ENCODE data around the gene ARSG. TPM values are rescaled to one million over a fixed set of nuclear protein-coding genes. Genes with fewer than 3 reads are reported as not detected.
A peak's percentile ranks its signal among the peaks of the same experiment; 100 is the strongest.

Gene ARSG
- total RNA-seq, 1 donor from 2014 or later: 8.7 TPM

DNA sequence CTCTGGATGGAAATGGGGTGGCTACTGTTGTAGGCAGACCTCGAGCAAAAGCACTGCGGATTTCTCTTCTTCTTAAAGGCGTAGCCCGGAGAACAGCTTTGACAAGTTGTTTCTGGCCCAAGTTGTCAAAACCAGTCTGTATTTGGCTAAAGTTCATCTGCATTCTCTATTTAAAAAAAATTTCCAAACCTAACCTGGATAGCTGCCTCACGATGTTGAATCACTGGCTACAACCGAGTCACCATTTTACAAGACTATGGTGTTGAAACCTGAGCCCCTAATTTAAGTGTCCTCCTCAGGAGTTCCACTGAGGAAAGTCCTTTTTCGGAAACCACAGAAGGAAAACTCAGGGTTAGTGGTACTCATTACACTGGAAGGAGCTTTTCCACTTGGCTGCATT lies 1.8 kb upstream of the ARSG start:
- no peak overlapping the region for H3K27ac Mint-ChIP-seq (ENCODE audit: unreplicated experiment)
- no peaks in the 10 kb centered on the region for H3K9me3 Mint-ChIP-seq (ENCODE audit: unreplicated experiment)
- H3K36me3 Mint-ChIP-seq (ENCODE audit: unreplicated experiment): peaks cover 2% of the 10 kb centered on the region
- peak overlapping the region; percentile 81 for H3K4me3 Mint-ChIP-seq (ENCODE audit: unreplicated experiment)
- peaks cover 19% of the 10 kb centered on the region for H3K27me3 Mint-ChIP-seq (ENCODE audit: unreplicated experiment)
- DNase-seq (ENCODE audit: extremely low spot score, unreplicated experiment): no peak
- TF ChIP-seq CTCF (IDR thresholded peaks at IDR 0.05): no peak
- peaks cover 13% of the 10 kb centered on the region for H3K4me1 Mint-ChIP-seq (ENCODE audit: unreplicated experiment)

- H3K4me1 Mint-ChIP-seq (ENCODE audit: unreplicated experiment): peaks cover 13% of the 10 kb centered on the region
- peaks cover 19% of the 10 kb centered on the region for H3K27me3 Mint-ChIP-seq (ENCODE audit: unreplicated experiment)
- H3K36me3 Mint-ChIP-seq (ENCODE audit: unreplicated experiment): peaks cover 2% of the 10 kb centered on the region
- no peak for TF ChIP-seq CTCF (IDR thresholded peaks at IDR 0.05)
- no peak for DNase-seq (ENCODE audit: extremely low spot score, unreplicated experiment)
- H3K9me3 Mint-ChIP-seq (ENCODE audit: unreplicated experiment): no peaks in the 10 kb centered on the region
- H3K27ac Mint-ChIP-seq (ENCODE audit: unreplicated experiment): no peak overlapping the region
- peak overlapping the region; percentile 81 for H3K4me3 Mint-ChIP-seq (ENCODE audit: unreplicated experiment)
Observed at GRCh38 chr17:68289936-68290267, 1.4 kb upstream of the ARSG start.

GRCh38 chr17:68290268-68290954 lies 884 bp upstream of the ARSG start:
- H3K4me3 Mint-ChIP-seq (ENCODE audit: unreplicated experiment): peak overlapping the region; percentile 81
- H3K27ac Mint-ChIP-seq (ENCODE audit: unreplicated experiment): peak overlapping the region; percentile 77
- H3K36me3 Mint-ChIP-seq (ENCODE audit: unreplicated experiment): peaks cover 2% of the 10 kb centered on the region
- no peak for DNase-seq (ENCODE audit: extremely low spot score, unreplicated experiment)
- TF ChIP-seq CTCF (IDR thresholded peaks at IDR 0.05): no peak
- H3K27me3 Mint-ChIP-seq (ENCODE audit: unreplicated experiment): peaks cover 19% of the 10 kb centered on the region
- H3K9me3 Mint-ChIP-seq (ENCODE audit: unreplicated experiment): no peaks in the 10 kb centered on the region
- H3K4me1 Mint-ChIP-seq (ENCODE audit: unreplicated experiment): peaks cover 13% of the 10 kb centered on the region

- peak overlapping the region; percentile 70 for H3K4me3 Mint-ChIP-seq (ENCODE audit: unreplicated experiment)
- peak overlapping the region; percentile 62 for H3K27ac Mint-ChIP-seq (ENCODE audit: unreplicated experiment)
- DNase-seq (ENCODE audit: extremely low spot score, unreplicated experiment): peak; percentile 89
- H3K27me3 Mint-ChIP-seq (ENCODE audit: unreplicated experiment): peaks cover 22% of the 10 kb centered on the region
- peak; percentile 36 for TF ChIP-seq CTCF (IDR thresholded peaks at IDR 0.05)
- H3K4me1 Mint-ChIP-seq (ENCODE audit: unreplicated experiment): peaks cover 13% of the 10 kb centered on the region
- H3K9me3 Mint-ChIP-seq (ENCODE audit: unreplicated experiment): no peaks in the 10 kb centered on the region
- peaks cover 2% of the 10 kb centered on the region for H3K36me3 Mint-ChIP-seq (ENCODE audit: unreplicated experiment)
Observed at GRCh38 chr17:68291836-68292688, 767 bp downstream of the ARSG start.

DNA sequence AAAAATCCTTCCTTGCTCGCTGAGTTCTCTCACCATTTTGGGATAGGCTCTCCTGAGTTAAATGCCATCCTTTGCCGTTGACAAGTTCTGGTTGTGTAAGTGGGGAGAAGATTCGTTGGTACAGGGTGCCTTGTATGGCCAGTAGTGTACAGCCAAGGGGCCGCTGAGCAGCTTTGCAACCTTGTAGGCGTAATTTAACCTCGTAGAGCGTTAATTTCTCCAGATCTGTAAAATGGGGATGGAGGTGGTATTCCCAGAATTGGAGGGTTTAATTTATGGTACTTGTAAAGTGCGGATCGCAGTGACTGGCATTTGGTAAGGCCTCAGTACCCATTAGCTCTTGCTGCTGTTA lies 1.4 kb downstream of the ARSG start:
- peaks cover 13% of the 10 kb centered on the region for H3K4me1 Mint-ChIP-seq (ENCODE audit: unreplicated experiment)
- peaks cover 22% of the 10 kb centered on the region for H3K27me3 Mint-ChIP-seq (ENCODE audit: unreplicated experiment)
- no peaks in the 10 kb centered on the region for H3K9me3 Mint-ChIP-seq (ENCODE audit: unreplicated experiment)
- peak overlapping the region; percentile 62 for H3K27ac Mint-ChIP-seq (ENCODE audit: unreplicated experiment)
- DNase-seq (ENCODE audit: extremely low spot score, unreplicated experiment): no peak
- peak overlapping the region; percentile 70 for H3K4me3 Mint-ChIP-seq (ENCODE audit: unreplicated experiment)
- peaks cover 2% of the 10 kb centered on the region for H3K36me3 Mint-ChIP-seq (ENCODE audit: unreplicated experiment)
- no peak for TF ChIP-seq CTCF (IDR thresholded peaks at IDR 0.05)
